ENCODE results near the gene SAG. TPM values are rescaled to one million over a fixed set of nuclear protein-coding genes. Genes with fewer than 3 reads are reported as not detected.

SAG gene
- total and polyA plus RNA-seq, 5 donors from 2014 or later, result 1.7 TPM; not detected in 4

DNA sequence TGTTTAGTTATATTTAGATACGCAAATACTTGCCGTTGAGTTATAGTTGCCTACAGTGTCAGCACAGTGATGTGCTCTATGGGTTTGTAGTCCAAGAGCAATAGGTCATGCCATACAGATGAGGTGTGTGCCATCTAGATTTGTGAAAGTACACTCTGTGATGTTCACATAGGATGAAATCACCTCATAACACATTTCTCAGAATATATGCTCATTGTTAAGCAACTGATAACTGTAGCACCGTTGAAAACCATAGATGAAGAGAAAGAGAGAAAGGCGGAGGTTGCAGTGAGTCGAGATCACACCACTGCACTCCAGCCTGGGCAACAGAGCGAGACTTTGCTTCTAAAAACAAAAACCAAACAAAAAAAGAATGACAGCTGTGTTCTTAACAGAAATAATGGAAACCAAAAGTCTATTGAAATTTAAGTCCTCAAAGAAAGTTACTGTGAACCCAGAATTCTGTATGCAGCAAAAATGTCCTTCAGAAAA, 56.2 kb downstream of the SAG start:
- ATAC-seq (ENCODE audit: low read depth in 2 of 2) (no peak), DNase-seq (no peak)
- H3K36me3 ChIP-seq (ENCODE audit: control insufficient read depth, insufficient read depth, low read length), result peaks cover 13% of the 10 kb centered on the region
- no peaks in the 10 kb centered on the region for H3K4me1 ChIP-seq (ENCODE audit: control insufficient read depth, insufficient read depth, low read length, poor library complexity, severe bottlenecking)
- H3K27me3 ChIP-seq (ENCODE audit: control insufficient read depth, insufficient read depth, low read length), result no peaks in the 10 kb centered on the region
- H3K4me3 Mint-ChIP-seq, result no peak overlapping the region
- H3K9me3 ChIP-seq (ENCODE audit: control insufficient read depth in 2 of 2, low read length in 2 of 2), result peaks cover 4 to 5% of the 10 kb centered on the region in 2 experiments
- H3K27ac ChIP-seq (ENCODE audit: insufficient read depth, low read length, poor library complexity, severe bottlenecking), result no peak overlapping the region
- peaks cover 40% of the 10 kb centered on the region for H3K36me3 Mint-ChIP-seq
- H3K27ac Mint-ChIP-seq, result no peak overlapping the region
- H3K4me1 Mint-ChIP-seq, result peaks cover 33 to 43% (median 36%) of the 10 kb centered on the region in 4 donors
- H3K27me3 Mint-ChIP-seq, result no peaks in the 10 kb centered on the region
- H3K4me3 ChIP-seq (ENCODE audit: low read depth, low read length), result no peak overlapping the region
- peaks cover 0 to 4% (median 2%) of the 10 kb centered on the region in 7 donors for H3K9me3 Mint-ChIP-seq

DNA sequence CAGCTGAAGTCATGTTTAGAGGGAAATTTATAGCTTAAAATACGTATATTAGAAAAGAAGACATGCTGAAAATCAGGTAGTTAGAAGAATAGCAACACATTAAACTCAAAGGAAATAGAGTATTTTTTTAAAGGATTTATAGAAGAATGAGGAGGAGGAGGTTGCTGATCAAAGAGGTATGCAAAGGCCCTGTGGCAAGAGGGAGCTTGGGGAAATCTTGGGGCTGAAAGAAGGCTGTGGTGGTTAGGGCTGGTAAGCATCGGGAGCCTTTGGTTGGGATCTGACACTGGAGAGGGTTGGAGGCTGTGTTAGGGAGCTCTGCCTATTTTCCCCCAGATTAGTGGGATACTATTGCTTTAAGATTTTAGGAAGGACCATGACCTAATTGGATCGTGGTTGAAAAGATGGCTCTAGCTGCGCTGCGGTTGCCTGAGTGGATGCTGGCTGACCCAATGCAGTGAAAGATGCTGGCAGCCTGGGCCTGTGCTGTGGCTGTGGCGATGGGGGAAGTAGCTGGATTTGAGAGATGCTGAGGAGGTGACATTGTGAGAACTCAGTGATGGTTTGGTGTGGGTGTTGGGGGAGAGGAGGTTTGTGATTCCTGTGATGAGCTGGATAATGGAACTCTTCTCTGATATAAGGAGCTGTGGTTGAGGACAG, 58.4 kb downstream of the SAG start:
- peaks cover 0 to 4% (median 2%) of the 10 kb centered on the region in 7 donors for H3K9me3 Mint-ChIP-seq
- Histone ChIP-seq H3K4me1 (ENCODE audit: control insufficient read depth, insufficient read depth, low read length, poor library complexity, severe bottlenecking) (no peaks in the 10 kb centered on the region), H3K4me3 (ENCODE audit: low read depth, low read length) (no peak overlapping the region), H3K27me3 (ENCODE audit: control insufficient read depth, insufficient read depth, low read length) (no peaks in the 10 kb centered on the region), H3K36me3 (ENCODE audit: control insufficient read depth, insufficient read depth, low read length) (peaks cover 13% of the 10 kb centered on the region), H3K27ac (ENCODE audit: insufficient read depth, low read length, poor library complexity, severe bottlenecking) (no peak overlapping the region), H3K9me3 (ENCODE audit: control insufficient read depth in 2 of 2, low read length in 2 of 2) (peaks cover 4 to 5% of the 10 kb centered on the region in 2 experiments)
- no peak for DNase-seq
- peaks cover 27 to 43% (median 33%) of the 10 kb centered on the region in 4 donors for H3K4me1 Mint-ChIP-seq
- no peaks in the 10 kb centered on the region for H3K27me3 Mint-ChIP-seq
- no peak for ATAC-seq (ENCODE audit: low read depth in 2 of 2)
- peaks cover 37% of the 10 kb centered on the region for H3K36me3 Mint-ChIP-seq
- peak overlapping the region; percentile 36 to 50 (median 48) for H3K27ac Mint-ChIP-seq
- peak overlapping the region in 1 of 4 donors; percentile 5 for H3K4me3 Mint-ChIP-seq

- ATAC-seq (ENCODE audit: low read depth in 2 of 2), result no peak
- Mint-ChIP-seq H3K4me3 (no peak overlapping the region), H3K36me3 (peaks cover 35% of the 10 kb centered on the region), H3K27me3 (no peaks in the 10 kb centered on the region), H3K4me1 (peaks cover 20 to 40% (median 34%) of the 10 kb centered on the region in 4 donors), H3K9me3 (peaks cover 0 to 4% (median 2%) of the 10 kb centered on the region in 7 donors), H3K27ac (no peak overlapping the region)
- no peak for DNase-seq
- no peaks in the 10 kb centered on the region for H3K4me1 ChIP-seq (ENCODE audit: control insufficient read depth, insufficient read depth, low read length, poor library complexity, severe bottlenecking)
- H3K27me3 ChIP-seq (ENCODE audit: control insufficient read depth, insufficient read depth, low read length), result no peaks in the 10 kb centered on the region
- H3K9me3 ChIP-seq (ENCODE audit: control insufficient read depth in 2 of 2, low read length in 2 of 2), result peaks cover 4 to 5% of the 10 kb centered on the region in 2 experiments
- H3K27ac ChIP-seq (ENCODE audit: insufficient read depth, low read length, poor library complexity, severe bottlenecking), result no peak overlapping the region
- H3K36me3 ChIP-seq (ENCODE audit: control insufficient read depth, insufficient read depth, low read length), result peaks cover 18% of the 10 kb centered on the region
- H3K4me3 ChIP-seq (ENCODE audit: low read depth, low read length), result no peak overlapping the region
Measured at GRCh38 chr2:233367586-233367985, 60.0 kb downstream of the SAG start.

DNA sequence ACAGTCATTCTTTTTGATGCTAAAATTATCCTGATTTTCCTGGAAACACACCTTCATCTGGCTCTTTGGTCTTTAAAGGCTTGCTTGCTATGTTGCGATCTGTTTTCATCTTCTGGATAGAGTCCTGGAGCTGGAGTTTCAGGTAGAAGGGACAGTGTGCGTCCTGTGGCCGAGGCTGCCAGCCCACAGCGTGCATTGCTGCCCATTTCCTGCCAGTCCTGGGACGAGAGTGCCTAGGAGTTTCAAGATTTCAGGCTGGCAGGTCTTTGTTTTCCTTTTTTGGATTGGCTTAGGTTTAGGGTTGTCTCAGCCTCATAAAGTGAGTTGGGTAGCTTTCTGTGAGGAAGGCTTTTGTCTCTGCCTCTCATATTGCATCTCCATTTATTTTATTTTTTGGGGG, 61.1 kb downstream of the SAG start:
- Mint-ChIP-seq H3K9me3 (peaks cover 0 to 2% (median 1%) of the 10 kb centered on the region in 7 donors), H3K4me1 (peaks cover 20 to 45% (median 36%) of the 10 kb centered on the region in 4 donors), H3K27me3 (no peaks in the 10 kb centered on the region), H3K36me3 (peaks cover 37% of the 10 kb centered on the region), H3K4me3 (no peak overlapping the region), H3K27ac (no peak overlapping the region)
- no peak overlapping the region for H3K4me3 ChIP-seq (ENCODE audit: low read depth, low read length)
- no peak overlapping the region for H3K27ac ChIP-seq (ENCODE audit: insufficient read depth, low read length, poor library complexity, severe bottlenecking)
- no peaks in the 10 kb centered on the region for H3K4me1 ChIP-seq (ENCODE audit: control insufficient read depth, insufficient read depth, low read length, poor library complexity, severe bottlenecking)
- H3K9me3 ChIP-seq (ENCODE audit: control insufficient read depth in 2 of 2, low read length in 2 of 2), result peaks cover 2% of the 10 kb centered on the region in 2 experiments
- no peak for DNase-seq
- no peak for ATAC-seq (ENCODE audit: low read depth in 2 of 2)
- H3K36me3 ChIP-seq (ENCODE audit: control insufficient read depth, insufficient read depth, low read length), result peaks cover 12% of the 10 kb centered on the region
- H3K27me3 ChIP-seq (ENCODE audit: control insufficient read depth, insufficient read depth, low read length), result no peaks in the 10 kb centered on the region

GRCh38 chr2:233369462-233369861, 61.8 kb downstream of the SAG start:
- Histone ChIP-seq H3K4me3 (ENCODE audit: low read depth, low read length) (no peak overlapping the region), H3K9me3 (ENCODE audit: control insufficient read depth in 2 of 2, low read length in 2 of 2) (no peaks in the 10 kb centered on the region), H3K4me1 (ENCODE audit: control insufficient read depth, insufficient read depth, low read length, poor library complexity, severe bottlenecking) (no peaks in the 10 kb centered on the region), H3K36me3 (ENCODE audit: control insufficient read depth, insufficient read depth, low read length) (peaks cover 8% of the 10 kb centered on the region), H3K27me3 (ENCODE audit: control insufficient read depth, insufficient read depth, low read length) (no peaks in the 10 kb centered on the region), H3K27ac (ENCODE audit: insufficient read depth, low read length, poor library complexity, severe bottlenecking) (no peak overlapping the region)
- H3K4me1 Mint-ChIP-seq, result peaks cover 20 to 43% (median 33%) of the 10 kb centered on the region in 4 donors
- H3K27ac Mint-ChIP-seq, result peak overlapping the region in 2 of 3 donors; percentile 68 to 69
- H3K36me3 Mint-ChIP-seq, result peaks cover 31% of the 10 kb centered on the region
- H3K9me3 Mint-ChIP-seq, result peaks cover 0 to 2% (median 0%) of the 10 kb centered on the region in 7 donors
- DNase-seq (no peak), ATAC-seq (ENCODE audit: low read depth in 2 of 2) (no peak)
- H3K4me3 Mint-ChIP-seq, result no peak overlapping the region
- H3K27me3 Mint-ChIP-seq, result no peaks in the 10 kb centered on the region

DNA sequence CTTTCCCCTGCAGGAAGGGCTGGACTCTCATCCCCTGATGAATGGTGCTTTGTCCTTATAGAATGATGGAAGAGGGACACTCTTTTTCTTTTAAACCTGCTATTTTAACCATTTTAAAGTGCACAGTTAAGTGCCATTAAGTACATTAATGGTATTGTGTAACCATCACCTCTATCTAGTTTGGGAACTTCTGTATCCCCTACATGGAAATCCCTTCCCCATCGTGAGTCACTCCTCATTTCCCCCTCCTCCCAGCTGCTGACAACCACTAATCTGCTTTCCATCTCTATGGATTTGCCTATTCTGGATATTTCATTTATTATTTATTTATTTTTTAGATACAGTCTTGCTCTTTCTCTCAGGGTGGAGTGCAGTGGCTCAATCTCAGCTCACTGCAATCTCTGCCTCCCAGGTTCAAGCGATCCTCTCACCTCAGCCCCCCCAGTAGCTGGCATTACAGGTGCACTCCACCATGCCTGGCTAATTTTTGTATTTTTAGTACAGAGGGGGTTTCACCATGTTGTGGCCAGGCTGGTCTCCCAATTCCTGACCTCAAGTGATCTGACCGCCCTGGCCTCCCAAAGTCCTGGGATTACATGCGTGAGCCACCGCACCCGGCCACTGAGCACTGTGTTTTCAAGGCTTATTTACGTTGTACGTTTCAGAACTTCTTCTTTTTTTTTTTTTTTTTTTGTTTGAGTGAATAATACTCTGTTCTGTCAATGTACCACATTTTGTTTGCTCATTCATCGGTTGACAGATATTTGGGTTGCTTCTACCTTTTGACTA, 62.5 kb downstream of the SAG start:
- Histone ChIP-seq H3K36me3 (ENCODE audit: control insufficient read depth, insufficient read depth, low read length) (peaks cover 8% of the 10 kb centered on the region), H3K4me1 (ENCODE audit: control insufficient read depth, insufficient read depth, low read length, poor library complexity, severe bottlenecking) (no peaks in the 10 kb centered on the region), H3K9me3 (ENCODE audit: control insufficient read depth in 2 of 2, low read length in 2 of 2) (no peaks in the 10 kb centered on the region), H3K27me3 (ENCODE audit: control insufficient read depth, insufficient read depth, low read length) (no peaks in the 10 kb centered on the region), H3K27ac (ENCODE audit: insufficient read depth, low read length, poor library complexity, severe bottlenecking) (no peak overlapping the region), H3K4me3 (ENCODE audit: low read depth, low read length) (no peak overlapping the region)
- no peak overlapping the region for H3K4me3 Mint-ChIP-seq
- H3K9me3 Mint-ChIP-seq, result peaks cover 0 to 2% (median 0%) of the 10 kb centered on the region in 7 donors
- DNase-seq (no peak), ATAC-seq (ENCODE audit: low read depth in 2 of 2) (no peak)
- peaks cover 27% of the 10 kb centered on the region for H3K36me3 Mint-ChIP-seq
- H3K4me1 Mint-ChIP-seq, result peaks cover 22 to 41% (median 29%) of the 10 kb centered on the region in 4 donors
- no peaks in the 10 kb centered on the region for H3K27me3 Mint-ChIP-seq
- H3K27ac Mint-ChIP-seq, result peak overlapping the region in 2 of 3 donors; percentile 68 to 69

DNA sequence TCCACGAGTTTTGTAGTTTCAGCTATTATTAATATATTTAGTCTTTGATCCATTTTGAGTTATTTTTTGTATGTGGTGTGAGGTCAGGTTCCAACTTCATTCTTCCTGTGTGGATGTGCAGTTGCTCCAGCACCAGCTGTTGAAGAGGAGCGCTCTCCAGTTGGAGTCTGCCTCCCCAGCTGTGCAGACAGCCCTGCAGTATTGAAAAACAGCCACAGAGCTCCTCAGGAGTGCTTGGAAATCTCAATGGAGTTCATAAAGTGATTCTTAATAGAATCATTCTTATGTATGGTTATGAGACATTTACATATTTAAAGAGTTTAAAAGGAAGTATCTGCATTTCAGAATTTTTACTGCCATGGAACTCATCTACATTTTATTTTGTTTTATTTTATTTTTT, 64.0 kb downstream of the SAG start:
- Mint-ChIP-seq H3K27ac (peak overlapping the region in 1 of 3 donors; percentile 45), H3K36me3 (peaks cover 31% of the 10 kb centered on the region), H3K9me3 (no peaks in the 10 kb centered on the region), H3K27me3 (no peaks in the 10 kb centered on the region), H3K4me1 (peaks cover 14 to 37% (median 23%) of the 10 kb centered on the region in 4 donors), H3K4me3 (no peak overlapping the region)
- Histone ChIP-seq H3K4me1 (ENCODE audit: control insufficient read depth, insufficient read depth, low read length, poor library complexity, severe bottlenecking) (no peaks in the 10 kb centered on the region), H3K36me3 (ENCODE audit: control insufficient read depth, insufficient read depth, low read length) (peaks cover 8% of the 10 kb centered on the region), H3K4me3 (ENCODE audit: low read depth, low read length) (no peak overlapping the region), H3K27ac (ENCODE audit: insufficient read depth, low read length, poor library complexity, severe bottlenecking) (no peak overlapping the region), H3K27me3 (ENCODE audit: control insufficient read depth, insufficient read depth, low read length) (no peaks in the 10 kb centered on the region), H3K9me3 (ENCODE audit: control insufficient read depth in 2 of 2, low read length in 2 of 2) (no peaks in the 10 kb centered on the region)
- ATAC-seq (ENCODE audit: low read depth in 2 of 2) (no peak), DNase-seq (no peak)
